ENCODE results near the gene ANKMY1. TPM values are rescaled to one million over a fixed set of nuclear protein-coding genes. Genes with fewer than 3 reads are reported as not detected.

ANKMY1 gene
- total RNA-seq, 1 donor from 2014 or later: 13.0 TPM

GRCh38 chr2:240596491-240596931, 38.7 kb upstream of the ANKMY1 start:
- no peaks in the 10 kb centered on the region for H3K4me1 Mint-ChIP-seq
- no peaks in the 10 kb centered on the region for H3K36me3 Mint-ChIP-seq (ENCODE audit: low read depth)
- DNase-seq (ENCODE audit: low read depth, low spot score): no peak
- no peaks in the 10 kb centered on the region for H3K9me3 Mint-ChIP-seq
- no peak overlapping the region for H3K27ac Mint-ChIP-seq (ENCODE audit: unreplicated experiment)
- no peak for TF ChIP-seq CTCF (conservative IDR thresholded peaks at IDR 0.05)
- no peaks in the 10 kb centered on the region for H3K27me3 Mint-ChIP-seq (ENCODE audit: low read depth)
- no peak overlapping the region for H3K4me3 Mint-ChIP-seq

GRCh38 chr2:240596080-240596460, 38.3 kb upstream of the ANKMY1 start:
- Mint-ChIP-seq H3K27me3 (ENCODE audit: low read depth) (no peaks in the 10 kb centered on the region), H3K27ac (ENCODE audit: unreplicated experiment) (no peak overlapping the region), H3K4me1 (no peaks in the 10 kb centered on the region), H3K9me3 (no peaks in the 10 kb centered on the region), H3K4me3 (no peak overlapping the region), H3K36me3 (ENCODE audit: low read depth) (no peaks in the 10 kb centered on the region)
- no peak for DNase-seq (ENCODE audit: low read depth, low spot score)
- TF ChIP-seq CTCF (conservative IDR thresholded peaks at IDR 0.05): no peak

- Mint-ChIP-seq H3K4me3 (no peak overlapping the region), H3K36me3 (ENCODE audit: low read depth) (no peaks in the 10 kb centered on the region), H3K27me3 (ENCODE audit: low read depth) (no peaks in the 10 kb centered on the region), H3K4me1 (no peaks in the 10 kb centered on the region), H3K9me3 (no peaks in the 10 kb centered on the region), H3K27ac (ENCODE audit: unreplicated experiment) (no peak overlapping the region)
- DNase-seq (ENCODE audit: low read depth, low spot score): peak; percentile 51
- TF ChIP-seq CTCF (conservative IDR thresholded peaks at IDR 0.05): peak; percentile 39
Measured at GRCh38 chr2:240595381-240596079, 37.7 kb upstream of the ANKMY1 start.

GRCh38 chr2:240594511-240595380, 37.0 kb upstream of the ANKMY1 start:
- H3K36me3 Mint-ChIP-seq (ENCODE audit: low read depth): no peaks in the 10 kb centered on the region
- DNase-seq (ENCODE audit: low read depth, low spot score): no peak

More at GRCh38 chr2:240594511-240595380, 37.0 kb upstream of the ANKMY1 start:
- Mint-ChIP-seq H3K27me3 (ENCODE audit: low read depth) (no peaks in the 10 kb centered on the region), H3K27ac (ENCODE audit: unreplicated experiment) (no peak overlapping the region), H3K4me3 (no peak overlapping the region), H3K9me3 (no peaks in the 10 kb centered on the region), H3K4me1 (no peaks in the 10 kb centered on the region)
- TF ChIP-seq CTCF (conservative IDR thresholded peaks at IDR 0.05): no peak

All from neural crest cell (in vitro differentiated cells).